Right ventricle myocardium inferior (tissue), 1 donor: ENCODE results near the gene OR1L6. TPM values are rescaled to one million over a fixed set of nuclear protein-coding genes. Genes with fewer than 3 reads are reported as not detected.
A peak's percentile ranks its signal among the peaks of the same experiment; 100 is the strongest.

Experiments used
- ATAC-seq: fragments of 200-7000 bp; cut with Tn5 transposase; one replicate; pipeline ENCODE4 v1.9.1; 2020; ENCODE audit warnings: mild to moderate bottlenecking, moderate library complexity
- DNase-seq: peaks from one replicate; pipeline ENCODE4 v3.0.0; 2021; ENCODE audit errors: missing footprints
- intact Hi-C: fragments of 100-400 bp; cut with DNase I; formaldehyde crosslinking; loops from one replicate; pipeline ENCODE4 v1.11.0; 2022
- long read RNA-seq: library from polyadenylated mRNA; unstranded; transcript quantifications from one replicate; pipeline ENCODE4 v2.0.0, GENCODE V29; 2021
- total RNA-seq: library from RNA; stranded (reverse); fragmentation: NEBNext Ultra II Directional; extraction: Animal tissue kit (Norgen Biotek cat#: 25700); gene quantifications from one replicate; pipeline ENCODE4 v1.2.1, GENCODE V29; 2021
- donor health status: DM: no; HTN: yes; CAD: no; lungs with severe emphysema.

Gene OR1L6, protein sequence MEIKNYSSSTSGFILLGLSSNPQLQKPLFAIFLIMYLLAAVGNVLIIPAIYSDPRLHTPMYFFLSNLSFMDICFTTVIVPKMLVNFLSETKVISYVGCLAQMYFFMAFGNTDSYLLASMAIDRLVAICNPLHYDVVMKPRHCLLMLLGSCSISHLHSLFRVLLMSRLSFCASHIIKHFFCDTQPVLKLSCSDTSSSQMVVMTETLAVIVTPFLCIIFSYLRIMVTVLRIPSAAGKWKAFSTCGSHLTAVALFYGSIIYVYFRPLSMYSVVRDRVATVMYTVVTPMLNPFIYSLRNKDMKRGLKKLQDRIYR
- total RNA-seq = not detected
- long read RNA-seq = 0 reads

DNA sequence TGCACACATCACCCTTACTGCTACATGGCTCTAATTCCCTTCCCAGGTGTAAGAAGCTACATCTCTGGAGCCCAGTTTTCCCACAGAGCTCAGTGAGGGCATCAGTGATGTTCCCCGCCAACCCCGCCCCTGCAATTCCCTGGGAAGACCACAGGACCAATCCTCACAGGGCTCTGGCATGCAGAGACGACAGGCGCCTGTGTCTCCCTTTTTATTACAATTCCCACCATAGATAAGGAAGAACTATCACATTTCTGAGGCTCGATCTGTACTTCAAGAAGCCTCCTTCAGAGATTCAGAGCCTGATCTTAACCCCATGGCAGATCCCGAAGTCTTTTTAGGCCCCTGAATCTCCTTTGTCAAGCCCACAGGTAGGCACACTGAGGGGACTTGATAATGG lies at the start of gene OR1L6:
OR1L6 (plus strand) TSS at position 301 of the 400 bp plus-strand sequence. CDS start 7,545 bp downstream, outside the sequence.
- intact Hi-C loops = no loop called here
- ATAC-seq (no peak), DNase-seq (no peak)

DNA sequence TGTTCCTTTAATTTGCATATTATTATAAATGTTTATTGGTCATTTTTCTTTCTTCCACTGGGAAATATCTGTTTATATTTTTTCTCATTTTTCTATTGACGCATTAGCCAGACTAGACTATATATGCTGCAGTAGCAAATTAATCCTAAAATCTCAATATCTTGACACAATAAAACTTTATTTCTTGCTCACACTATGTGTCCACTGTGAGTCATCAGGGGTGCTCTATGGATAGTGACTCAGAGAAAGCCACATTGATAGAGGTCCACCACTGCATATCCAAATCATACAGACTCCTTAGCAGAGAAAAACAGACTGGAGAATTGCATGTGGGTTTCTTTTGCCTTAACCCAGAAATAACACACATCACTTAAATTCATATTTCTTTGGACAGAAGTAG lies 46.4 kb upstream of the OR1L6 start:
- no peak for ATAC-seq
- no peak for DNase-seq
- intact Hi-C loops = no loop called here

- DNase-seq = no peak
- intact Hi-C loops = no loop called here
- ATAC-seq = no peak
Observed at GRCh38 chr9:122718038-122718437, 24.1 kb upstream of the OR1L6 start.

DNA sequence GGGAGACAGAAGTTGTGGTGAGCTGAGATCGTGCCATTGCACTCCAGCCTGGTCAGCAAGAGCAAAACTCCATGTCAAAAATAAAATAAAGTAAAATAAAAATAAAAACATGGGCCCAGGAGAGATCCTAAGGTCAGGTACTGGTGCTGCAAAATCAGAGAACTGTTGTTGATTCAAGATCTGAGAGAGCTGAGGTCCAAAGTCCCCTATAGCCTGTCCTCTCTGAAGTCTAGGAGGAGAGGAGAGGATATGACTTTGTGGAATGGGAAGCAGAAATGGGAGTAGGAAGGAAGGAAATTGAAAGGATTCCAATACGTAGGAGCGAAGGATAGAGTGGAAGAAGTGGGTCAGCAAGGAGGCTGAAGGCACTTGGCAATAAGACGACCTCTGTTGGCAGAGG lies 22.9 kb upstream of the OR1L6 start:
- intact Hi-C loops = no loop called here
- no peak for DNase-seq
- no peak for ATAC-seq

DNA sequence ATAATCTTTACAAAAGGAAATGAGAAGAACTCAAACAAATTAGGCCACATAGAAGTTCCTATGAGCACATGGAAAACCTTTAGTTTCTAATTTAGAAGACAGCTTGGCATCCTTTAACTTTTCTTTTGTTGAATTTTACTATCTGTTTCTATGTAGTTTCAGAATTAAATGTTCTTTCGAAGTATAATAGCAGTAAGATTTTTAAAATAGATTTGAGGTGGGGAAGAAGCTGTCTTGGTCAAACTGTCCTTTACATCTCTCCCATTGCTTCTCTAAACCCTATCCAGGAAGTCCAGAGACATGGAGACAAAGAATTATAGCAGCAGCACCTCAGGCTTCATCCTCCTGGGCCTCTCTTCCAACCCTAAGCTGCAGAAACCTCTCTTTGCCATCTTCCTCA lies 18.4 kb upstream of the OR1L6 start, which contains the start of gene OR1L4:
OR1L4 (plus strand) TSS at position 301 of the 400 bp plus-strand sequence; CDS start at position 301, 0 bp downstream.
- intact Hi-C loops = no loop called here
- no peak for ATAC-seq
- DNase-seq = no peak

DNA sequence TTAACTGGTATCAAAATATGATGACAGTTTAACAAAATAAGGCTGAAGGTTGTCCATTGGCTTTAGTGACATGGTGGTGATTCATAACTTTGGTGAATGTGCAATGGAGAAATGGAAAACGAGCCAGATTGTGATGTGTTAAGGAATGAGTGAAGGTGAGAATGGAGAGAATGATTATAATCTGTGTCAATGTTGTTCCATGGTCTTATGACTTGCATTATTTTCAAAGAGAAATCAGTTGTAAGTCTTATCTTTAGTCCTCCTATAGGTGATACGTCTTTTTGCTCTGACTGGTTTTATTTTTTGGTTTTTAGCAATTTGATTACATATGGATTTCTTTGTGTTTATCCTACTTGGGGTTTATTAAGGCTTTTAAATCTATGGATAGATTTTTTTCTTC lies 12.7 kb downstream of the OR1L6 start:
- DNase-seq = no peak
- no peak for ATAC-seq
- intact Hi-C loops = no loop called here

GRCh38 chr9:122767817-122768216 lies 25.7 kb downstream of the OR1L6 start:
- ATAC-seq (no peak), DNase-seq (no peak)
- intact Hi-C loops = no loop called here

DNA sequence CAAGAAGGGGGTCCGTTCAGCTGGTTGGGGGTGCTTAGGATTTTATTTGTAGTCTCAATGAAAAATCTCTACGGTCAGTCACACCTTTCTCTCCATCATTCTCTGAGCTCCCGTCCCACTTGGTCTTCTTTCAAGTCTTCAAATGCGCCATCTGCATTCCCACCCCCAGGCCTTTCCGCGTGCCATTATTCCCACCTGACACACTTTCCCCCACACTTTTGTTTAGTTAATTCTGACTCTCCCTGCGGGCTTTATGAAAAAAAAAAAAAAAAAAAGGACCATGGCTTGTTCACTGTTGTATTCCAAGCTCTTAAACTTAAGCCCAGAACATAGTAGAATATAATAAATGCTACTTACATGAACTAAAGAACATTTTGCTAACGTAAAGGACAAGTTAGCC lies 34.9 kb downstream of the OR1L6 start:
- no peak for DNase-seq
- no peak for ATAC-seq
- intact Hi-C loops = no loop called here

GRCh38 chr9:122777935-122778627 lies 36.0 kb downstream of the OR1L6 start:
- no peak for DNase-seq
- intact Hi-C loops = no loop called here
- ATAC-seq = no peak

GRCh38 chr9:122779181-122779580 lies 37.1 kb downstream of the OR1L6 start:
- intact Hi-C loops = no loop called here
- DNase-seq (no peak), ATAC-seq (no peak)

DNA sequence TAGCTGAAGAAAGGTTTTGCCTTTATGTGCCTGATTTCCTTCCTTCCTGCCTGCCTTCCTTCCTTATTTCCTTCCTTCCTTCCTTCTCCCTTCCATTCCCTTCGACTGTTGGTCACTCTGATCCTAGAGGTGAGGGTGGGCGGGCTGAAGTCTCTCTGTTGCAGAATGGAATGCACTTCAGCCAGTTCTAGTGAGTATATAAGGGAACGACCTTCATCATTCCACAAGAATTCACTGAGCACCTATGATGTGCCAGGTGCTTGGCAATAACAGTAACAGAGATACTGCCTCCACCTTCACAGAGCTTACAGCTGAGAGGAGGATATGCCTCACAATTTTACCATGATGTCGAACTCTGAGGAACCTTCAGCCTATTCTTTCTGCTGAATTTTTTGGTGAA lies 37.9 kb downstream of the OR1L6 start:
- intact Hi-C loops = no loop called here
- DNase-seq (no peak), ATAC-seq (no peak)

DNA sequence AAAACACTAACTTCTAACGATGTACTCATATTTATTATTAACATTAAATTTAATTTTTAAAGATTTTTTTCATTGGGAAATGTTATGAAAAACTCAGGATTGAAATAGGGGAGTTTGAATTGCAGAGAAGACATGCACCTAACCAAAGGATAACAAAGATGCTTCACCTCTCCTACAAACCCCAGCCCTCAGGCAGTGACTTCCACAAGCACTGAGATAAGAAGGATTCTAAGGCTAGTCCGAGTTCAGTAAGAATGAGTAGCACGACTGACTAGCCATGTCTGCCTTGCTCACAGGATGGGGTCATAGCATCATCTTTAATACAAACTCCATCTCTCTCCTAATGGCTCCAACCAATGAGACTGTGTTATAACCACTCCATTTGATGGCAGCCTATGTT lies 39.6 kb downstream of the OR1L6 start:
- DNase-seq (no peak), ATAC-seq (no peak)
- intact Hi-C loops = no loop called here

GRCh38 chr9:122785269-122785668 lies 43.2 kb downstream of the OR1L6 start:
- DNase-seq (no peak), ATAC-seq (no peak)
- intact Hi-C loops = no loop called here

DNA sequence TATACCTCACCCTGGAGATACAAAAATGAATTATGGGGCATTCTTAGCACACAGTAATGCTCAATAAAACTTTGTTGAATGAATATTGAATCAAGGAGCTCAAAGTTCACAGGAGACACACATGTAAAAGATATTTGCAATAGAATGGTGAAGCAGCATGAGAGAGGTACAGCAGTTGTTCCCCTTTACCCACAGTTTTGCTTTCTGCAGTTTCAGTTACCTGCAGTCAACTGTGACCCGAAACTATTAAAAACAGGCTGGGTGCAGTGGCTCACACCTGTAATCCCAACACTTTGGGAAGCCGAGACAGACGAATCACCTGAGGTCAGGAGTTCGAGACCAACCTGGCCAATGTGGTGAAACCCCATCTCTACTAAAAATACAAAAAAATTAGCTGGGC lies 44.2 kb downstream of the OR1L6 start:
- ATAC-seq (no peak), DNase-seq (no peak)
- intact Hi-C loops = no loop called here

DNA sequence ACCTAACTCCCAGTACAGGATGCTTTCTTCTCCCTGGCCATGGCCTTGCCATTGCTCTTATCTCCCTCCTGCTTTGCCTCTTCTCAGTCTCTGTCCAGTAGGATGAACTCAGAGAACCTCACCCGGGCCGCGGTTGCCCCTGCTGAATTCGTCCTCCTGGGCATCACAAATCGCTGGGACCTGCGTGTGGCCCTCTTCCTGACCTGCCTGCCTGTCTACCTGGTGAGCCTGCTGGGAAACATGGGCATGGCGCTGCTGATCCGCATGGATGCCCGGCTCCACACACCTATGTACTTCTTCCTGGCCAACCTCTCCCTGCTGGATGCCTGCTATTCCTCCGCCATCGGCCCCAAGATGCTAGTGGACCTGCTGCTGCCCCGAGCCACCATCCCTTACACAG lies 46.7 kb downstream of the OR1L6 start, which contains the start of gene OR5C1:
OR5C1 (plus strand) TSS at position 103 of the 400 bp plus-strand sequence; CDS start at position 103, 0 bp downstream.
- peak; percentile 59 for DNase-seq
- no peak for ATAC-seq

DNA sequence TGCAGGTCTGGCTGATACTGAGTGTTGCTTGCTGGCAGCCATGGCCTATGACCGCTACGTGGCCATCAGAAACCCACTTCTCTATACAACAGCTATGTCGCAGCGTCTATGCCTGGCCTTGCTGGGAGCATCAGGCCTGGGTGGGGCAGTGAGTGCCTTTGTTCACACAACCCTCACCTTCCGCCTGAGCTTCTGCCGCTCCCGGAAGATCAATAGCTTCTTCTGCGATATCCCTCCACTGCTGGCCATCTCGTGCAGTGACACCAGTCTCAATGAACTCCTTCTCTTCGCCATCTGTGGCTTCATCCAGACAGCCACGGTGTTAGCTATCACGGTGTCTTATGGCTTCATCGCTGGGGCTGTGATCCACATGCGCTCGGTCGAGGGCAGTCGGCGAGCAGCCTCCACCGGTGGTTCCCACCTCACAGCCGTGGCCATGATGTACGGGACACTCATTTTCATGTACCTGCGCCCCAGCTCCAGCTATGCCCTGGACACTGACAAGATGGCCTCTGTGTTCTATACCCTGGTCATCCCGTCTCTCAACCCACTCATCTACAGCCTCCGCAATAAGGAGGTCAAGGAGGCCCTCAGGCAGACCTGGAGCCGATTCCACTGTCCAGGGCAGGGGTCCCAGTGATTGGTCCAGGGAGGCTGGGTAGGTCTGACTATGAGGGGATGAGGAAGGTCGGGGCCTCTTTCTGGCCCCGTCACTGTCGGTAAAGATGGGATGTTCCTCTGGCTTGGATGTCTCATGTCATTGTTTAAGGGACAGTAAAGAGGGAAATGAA lies 47.3 kb downstream of the OR1L6 start:
- intact Hi-C loops = no loop called here
- ATAC-seq = no peak
- DNase-seq = no peak

More for the DNA sequence above, 46.7 kb downstream of the OR1L6 start, which contains the start of gene OR5C1:
- intact Hi-C loops = no loop called here

- DNase-seq (no peak), ATAC-seq (no peak)
- intact Hi-C loops = no loop called here
Observed at GRCh38 chr9:122791872-122792669, 50.0 kb downstream of the OR1L6 start.

DNA sequence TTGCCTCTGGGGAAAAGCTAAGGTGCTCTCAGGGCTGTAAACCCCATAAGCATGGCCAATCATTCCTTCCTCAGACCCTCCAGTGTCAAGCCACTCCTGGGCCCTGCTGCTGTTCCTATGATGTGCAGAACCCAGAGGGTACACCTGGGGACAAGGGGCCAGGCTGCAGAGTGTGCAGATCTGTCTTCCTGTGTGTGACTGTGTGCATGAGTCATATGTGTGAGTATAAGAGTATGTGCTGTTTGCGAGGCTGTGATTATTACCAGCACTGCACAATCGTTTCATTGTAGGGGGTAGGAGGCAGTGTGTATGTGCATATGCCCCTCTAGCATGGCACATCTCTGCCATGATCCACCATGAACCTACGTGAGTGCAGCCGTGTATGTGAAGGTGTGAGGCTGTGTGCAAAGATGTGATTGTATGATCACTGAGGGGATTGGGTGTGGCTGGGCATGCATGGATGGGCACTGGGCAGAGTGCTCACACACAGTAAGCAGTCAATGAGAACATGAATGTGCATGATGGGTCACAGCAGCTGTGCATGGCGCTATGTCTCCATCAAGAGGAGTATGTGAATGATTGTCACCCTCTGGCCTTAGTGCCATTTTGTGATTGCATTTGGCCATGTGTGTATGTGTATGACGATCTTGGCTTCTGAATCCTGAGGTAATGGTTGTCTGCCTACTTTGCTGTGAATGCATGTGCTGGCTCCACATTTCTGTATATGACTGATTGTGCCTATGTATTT lies 55.4 kb downstream of the OR1L6 start:
- DNase-seq = no peak
- no peak for ATAC-seq
- intact Hi-C loops = no loop called here
